ENCODE measurements around the gene JAK1.

JAK1 gene

GRCh38 chr1:64857347-64857746 is 109.0 kb downstream of the JAK1 start:
- DNase-seq, result no peak

GRCh38 chr1:64856553-64856952 is 109.8 kb downstream of the JAK1 start:
- DNase-seq, result no peak

- no peak for DNase-seq
Measured at GRCh38 chr1:64855557-64855956, 110.8 kb downstream of the JAK1 start.

GRCh38 chr1:64854674-64855073 is 111.7 kb downstream of the JAK1 start:
- no peak for DNase-seq

GRCh38 chr1:64851664-64852063 is 114.7 kb downstream of the JAK1 start:
- no peak for DNase-seq

GRCh38 chr1:64850846-64851245 is 115.5 kb downstream of the JAK1 start:
- no peak for DNase-seq

GRCh38 chr1:64849942-64850341 is 116.4 kb downstream of the JAK1 start:
- DNase-seq, result no peak

GRCh38 chr1:64848803-64849202 is 117.5 kb downstream of the JAK1 start:
- no peak for DNase-seq

- no peak for DNase-seq
Measured at GRCh38 chr1:64848136-64848535, 118.2 kb downstream of the JAK1 start.

GRCh38 chr1:64847666-64848065 is 118.7 kb downstream of the JAK1 start:
- no peak for DNase-seq

- DNase-seq, result no peak
Measured at GRCh38 chr1:64846573-64847430, 119.5 kb downstream of the JAK1 start.

- DNase-seq, result no peak
Measured at GRCh38 chr1:64845831-64846425, 120.4 kb downstream of the JAK1 start.

GRCh38 chr1:64844609-64845008 is 121.7 kb downstream of the JAK1 start:
- DNase-seq, result no peak

- no peak for DNase-seq
Measured at GRCh38 chr1:64844175-64844574, 122.2 kb downstream of the JAK1 start.

- no peak for DNase-seq
Measured at GRCh38 chr1:64843675-64844074, 122.7 kb downstream of the JAK1 start.

GRCh38 chr1:64842224-64842623 is 124.1 kb downstream of the JAK1 start:
- no peak for DNase-seq

GRCh38 chr1:64841330-64842065 is 124.9 kb downstream of the JAK1 start:
- no peak for DNase-seq

GRCh38 chr1:64839732-64840405 is 126.5 kb downstream of the JAK1 start:
- DNase-seq, result no peak

- DNase-seq, result no peak
Measured at GRCh38 chr1:64839261-64839660, 127.1 kb downstream of the JAK1 start.

GRCh38 chr1:64838486-64838885 is 127.9 kb downstream of the JAK1 start:
- no peak for DNase-seq

- no peak for DNase-seq
Measured at GRCh38 chr1:64836802-64837201, 129.5 kb downstream of the JAK1 start.

- no peak for DNase-seq
Measured at GRCh38 chr1:64834734-64835133, 131.6 kb downstream of the JAK1 start.

- no peak for DNase-seq
Measured at GRCh38 chr1:64830030-64830651, 136.2 kb downstream of the JAK1 start.

Measured in GDM1 (cell line).